Glutamatergic neuron (in vitro differentiated cells): ENCODE data around the gene MAN2B2. TPM values are rescaled to one million over a fixed set of nuclear protein-coding genes. Genes with fewer than 3 reads are reported as not detected.

Experiments used
- DNase-seq: peaks from one replicate; pipeline ENCODE4 v3.0.0; 2022
- H3K27ac Mint-ChIP-seq: one replicate; pipeline ENCODE4 v1.8.0; 2020; ENCODE audit warnings: mild to moderate bottlenecking, mixed read lengths, inconsistent platforms; ENCODE audit not compliant: unreplicated experiment
- H3K27me3 Mint-ChIP-seq: one replicate; pipeline ENCODE4 v1.8.0; 2020; ENCODE audit warnings: mild to moderate bottlenecking, moderate library complexity, mixed read lengths, inconsistent platforms; ENCODE audit not compliant: unreplicated experiment
- H3K36me3 Mint-ChIP-seq: one replicate; pipeline ENCODE4 v1.8.0; 2020; ENCODE audit warnings: mild to moderate bottlenecking, mixed read lengths, inconsistent platforms; ENCODE audit not compliant: unreplicated experiment
- H3K4me1 Mint-ChIP-seq: one replicate; pipeline ENCODE4 v1.8.0; 2020; ENCODE audit warnings: mild to moderate bottlenecking, low read depth, mixed read lengths, inconsistent platforms; ENCODE audit not compliant: unreplicated experiment
- H3K4me3 Mint-ChIP-seq: one replicate; pipeline ENCODE4 v1.8.0; 2020; ENCODE audit warnings: mild to moderate bottlenecking, mixed read lengths, inconsistent platforms; ENCODE audit not compliant: unreplicated experiment
- H3K9me3 Mint-ChIP-seq: one replicate; pipeline ENCODE4 v1.8.0; 2020; ENCODE audit warnings: mild to moderate bottlenecking, moderate library complexity, mixed read lengths, inconsistent platforms; ENCODE audit not compliant: unreplicated experiment
- total RNA-seq: library from RNA; stranded (reverse); fragmentation: NEBNext Ultra II Directional; extraction: Animal tissue kit (Norgen Biotek cat#: 25700); gene quantifications from one replicate; pipeline ENCODE4 v1.2.1, GENCODE V29; 2021; ENCODE audit not compliant: unreplicated experiment
- TF ChIP-seq, protein P1 (sequence below): fragments of 200-600 bp; sonication (generic); IDR thresholded peaks from one replicate; pipeline ENCODE4 v1.5.0; 2021; ENCODE audit not compliant: partially characterized antibody, unreplicated experiment

Gene MAN2B2
- total RNA-seq, 1 donor from 2014 or later, result 15.5 TPM

DNA sequence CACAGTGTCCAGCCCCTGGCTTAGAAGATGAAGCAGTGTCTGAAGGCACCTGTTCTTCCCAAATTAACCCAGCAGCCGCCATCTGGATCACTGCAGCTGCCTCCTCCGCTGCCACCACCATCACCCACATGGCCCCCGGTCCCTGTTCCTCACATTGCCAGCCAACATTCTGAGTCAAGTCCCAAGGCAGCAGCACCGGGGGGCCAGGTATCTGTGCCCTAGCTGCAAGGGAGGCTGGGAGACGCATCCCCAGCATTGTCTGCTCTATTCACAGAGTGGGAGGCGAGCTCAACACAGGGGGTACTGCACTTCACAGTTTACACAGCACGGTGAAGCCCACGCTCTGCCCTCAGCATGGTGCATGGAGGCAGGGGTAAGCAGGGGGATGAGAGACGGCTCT is 42.3 kb upstream of the MAN2B2 start:
- Mint-ChIP-seq H3K9me3 (peaks cover 7% of the 10 kb centered on the region), H3K27ac (no peak overlapping the region), H3K4me1 (peaks cover 15% of the 10 kb centered on the region), H3K36me3 (peaks cover 4% of the 10 kb centered on the region), H3K4me3 (no peak overlapping the region), H3K27me3 (peaks cover 11% of the 10 kb centered on the region)
- DNase-seq, result no peak
- TF ChIP-seq, protein P1, sequence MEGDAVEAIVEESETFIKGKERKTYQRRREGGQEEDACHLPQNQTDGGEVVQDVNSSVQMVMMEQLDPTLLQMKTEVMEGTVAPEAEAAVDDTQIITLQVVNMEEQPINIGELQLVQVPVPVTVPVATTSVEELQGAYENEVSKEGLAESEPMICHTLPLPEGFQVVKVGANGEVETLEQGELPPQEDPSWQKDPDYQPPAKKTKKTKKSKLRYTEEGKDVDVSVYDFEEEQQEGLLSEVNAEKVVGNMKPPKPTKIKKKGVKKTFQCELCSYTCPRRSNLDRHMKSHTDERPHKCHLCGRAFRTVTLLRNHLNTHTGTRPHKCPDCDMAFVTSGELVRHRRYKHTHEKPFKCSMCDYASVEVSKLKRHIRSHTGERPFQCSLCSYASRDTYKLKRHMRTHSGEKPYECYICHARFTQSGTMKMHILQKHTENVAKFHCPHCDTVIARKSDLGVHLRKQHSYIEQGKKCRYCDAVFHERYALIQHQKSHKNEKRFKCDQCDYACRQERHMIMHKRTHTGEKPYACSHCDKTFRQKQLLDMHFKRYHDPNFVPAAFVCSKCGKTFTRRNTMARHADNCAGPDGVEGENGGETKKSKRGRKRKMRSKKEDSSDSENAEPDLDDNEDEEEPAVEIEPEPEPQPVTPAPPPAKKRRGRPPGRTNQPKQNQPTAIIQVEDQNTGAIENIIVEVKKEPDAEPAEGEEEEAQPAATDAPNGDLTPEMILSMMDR, result no peak

DNA sequence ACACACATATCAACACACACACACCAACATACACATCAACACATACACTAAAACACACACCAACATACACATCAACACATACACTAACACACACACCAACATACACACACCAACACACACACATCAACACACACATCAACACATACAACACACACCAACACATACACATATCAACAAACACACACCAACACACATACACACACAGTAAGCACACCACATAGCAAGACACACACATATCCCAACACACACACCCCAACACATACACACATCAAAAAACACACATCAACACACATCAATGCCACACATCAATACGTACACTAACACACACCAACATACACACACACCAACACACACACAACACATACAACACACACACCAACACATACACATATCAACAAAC is 40.9 kb upstream of the MAN2B2 start:
- no peak overlapping the region for H3K4me3 Mint-ChIP-seq
- peaks cover 15% of the 10 kb centered on the region for H3K4me1 Mint-ChIP-seq
- no peak overlapping the region for H3K27ac Mint-ChIP-seq
- H3K27me3 Mint-ChIP-seq, result peaks cover 11% of the 10 kb centered on the region
- H3K36me3 Mint-ChIP-seq, result peaks cover 4% of the 10 kb centered on the region
- H3K9me3 Mint-ChIP-seq, result peaks cover 4% of the 10 kb centered on the region
- no peak for DNase-seq
- TF ChIP-seq, protein P1, result no peak

DNA sequence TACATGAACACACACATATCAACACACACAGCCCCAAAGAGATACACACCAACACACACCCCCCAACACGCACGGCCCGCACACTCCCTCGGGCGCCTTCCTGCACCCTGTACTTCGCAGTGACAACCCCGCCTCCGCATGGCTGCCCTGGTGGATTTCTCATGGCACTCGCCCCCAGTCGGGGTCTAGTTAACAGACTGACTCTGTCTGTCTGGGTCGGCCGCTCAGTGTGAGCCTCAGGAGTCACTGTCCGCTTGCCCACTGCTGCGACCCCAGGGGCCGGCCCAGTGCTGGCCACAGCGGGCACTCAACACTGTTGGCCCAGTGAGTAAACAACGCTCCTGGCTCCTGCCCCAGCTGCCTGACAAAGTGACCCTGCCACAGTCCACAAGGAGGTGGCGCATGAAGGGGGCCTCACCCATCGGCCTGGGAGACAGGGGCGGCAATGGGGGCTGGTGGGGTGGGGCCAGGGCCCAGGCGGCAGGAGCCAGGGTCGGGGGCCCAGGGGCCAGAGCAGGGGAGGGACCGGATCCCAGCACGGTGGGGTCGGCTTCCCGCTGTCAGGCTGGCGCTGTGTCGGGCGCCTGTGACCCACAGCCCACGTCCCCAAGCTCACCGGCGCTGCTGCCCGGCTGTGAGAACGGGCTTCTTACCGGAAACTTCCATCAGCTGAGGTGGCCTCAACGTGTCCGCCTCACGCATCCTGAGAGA is 40.2 kb upstream of the MAN2B2 start:
- peaks cover 16% of the 10 kb centered on the region for H3K4me1 Mint-ChIP-seq

DNA sequence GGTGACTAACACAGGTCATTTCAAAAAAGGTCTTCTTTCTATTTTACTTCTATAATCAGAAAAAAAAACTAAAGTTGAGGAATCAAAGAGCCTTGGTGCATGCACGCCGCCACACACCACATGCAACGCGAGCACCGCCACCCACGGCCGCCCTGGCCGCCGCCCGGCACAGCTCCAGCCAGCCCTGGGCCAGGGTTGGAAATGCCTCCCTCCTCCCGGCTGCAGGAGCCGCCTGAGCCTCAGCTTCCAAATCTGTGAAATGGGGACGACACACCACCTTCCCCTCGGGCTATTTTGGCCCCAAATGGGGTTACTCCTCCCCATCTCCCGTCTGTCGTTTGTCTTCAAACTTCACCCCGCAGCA is 39.7 kb upstream of the MAN2B2 start:
- H3K4me3 Mint-ChIP-seq, result no peak overlapping the region
- peaks cover 4% of the 10 kb centered on the region for H3K9me3 Mint-ChIP-seq

More for the DNA sequence above, 40.2 kb upstream of the MAN2B2 start:
- peaks cover 4% of the 10 kb centered on the region for H3K9me3 Mint-ChIP-seq
- H3K27ac Mint-ChIP-seq, result no peak overlapping the region
- H3K27me3 Mint-ChIP-seq, result peaks cover 8% of the 10 kb centered on the region
- H3K36me3 Mint-ChIP-seq, result peaks cover 4% of the 10 kb centered on the region
- DNase-seq, result no peak
- TF ChIP-seq, protein P1, result no peak
- no peak overlapping the region for H3K4me3 Mint-ChIP-seq

DNA sequence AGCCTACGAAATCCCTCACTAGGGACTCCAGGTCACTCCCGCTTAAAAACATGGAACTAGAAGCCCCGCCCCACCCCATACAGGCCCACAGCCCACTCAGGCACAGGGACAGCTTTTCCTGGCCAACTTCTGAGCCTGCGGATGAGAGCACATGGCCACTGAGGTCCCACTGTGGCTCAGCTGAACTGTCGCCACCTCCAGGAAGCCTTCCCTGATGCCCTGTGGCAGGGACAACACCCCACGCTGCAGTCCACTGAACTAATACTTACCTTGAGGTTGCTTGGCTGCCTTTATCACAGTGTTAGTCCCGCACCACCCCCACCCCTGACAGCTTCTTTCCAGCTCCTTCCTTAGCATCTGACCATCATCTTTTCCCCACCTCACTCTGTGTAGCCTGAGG is 39.3 kb upstream of the MAN2B2 start:
- DNase-seq, result no peak
- peaks cover 10% of the 10 kb centered on the region for H3K4me1 Mint-ChIP-seq
- H3K4me3 Mint-ChIP-seq, result no peak overlapping the region
- peaks cover 4% of the 10 kb centered on the region for H3K9me3 Mint-ChIP-seq
- H3K27ac Mint-ChIP-seq, result no peak overlapping the region
- H3K27me3 Mint-ChIP-seq, result peaks cover 7% of the 10 kb centered on the region
- TF ChIP-seq, protein P1, result no peak
- peaks cover 4% of the 10 kb centered on the region for H3K36me3 Mint-ChIP-seq

More for the DNA sequence above, 39.7 kb upstream of the MAN2B2 start:
- Mint-ChIP-seq H3K27me3 (peaks cover 8% of the 10 kb centered on the region), H3K4me1 (peaks cover 14% of the 10 kb centered on the region), H3K36me3 (peaks cover 4% of the 10 kb centered on the region), H3K27ac (no peak overlapping the region)
- no peak for DNase-seq
- TF ChIP-seq, protein P1, result no peak
